T follicular helper cell (primary cell): ENCODE measurements around the gene GPR150.
A peak's percentile ranks its signal among the peaks of the same experiment; 100 is the strongest.
"Not testable (repeated sequence)": the region's sequence is repeated elsewhere in the genome, so short reads cannot be mapped to it uniquely, and the experiment has no call there.

Experiments
- DNase-seq: peaks from one replicate; pipeline ENCODE4 v3.0.0-alpha.2; 2020; ENCODE audit warnings: low read depth

The GPR150 gene

GRCh38 chr5:95624368-95624767, 4.5 kb downstream of the GPR150 start:
- no peak for DNase-seq

- no peak for DNase-seq
Measured at GRCh38 chr5:95626701-95627100, 6.8 kb downstream of the GPR150 start.

- no peak for DNase-seq
Measured at GRCh38 chr5:95627971-95628810, 8.3 kb downstream of the GPR150 start.

- DNase-seq = no peak
Measured at GRCh38 chr5:95628933-95629332, 9.0 kb downstream of the GPR150 start.

- DNase-seq = no peak
Measured at GRCh38 chr5:95630394-95630917, 10.6 kb downstream of the GPR150 start.

- DNase-seq = no peak
Measured at GRCh38 chr5:95631255-95631958, 11.5 kb downstream of the GPR150 start.

- DNase-seq = peak; percentile 59
Measured at GRCh38 chr5:95631991-95632675, 12.2 kb downstream of the GPR150 start.

- not testable (repeated sequence) for DNase-seq
Measured at GRCh38 chr5:95632942-95633341, 13.1 kb downstream of the GPR150 start.

- no peak for DNase-seq
Measured at GRCh38 chr5:95633671-95634070, 13.8 kb downstream of the GPR150 start.

GRCh38 chr5:95634081-95634480, 14.2 kb downstream of the GPR150 start:
- no peak for DNase-seq

GRCh38 chr5:95638632-95639031, 18.7 kb downstream of the GPR150 start:
- no peak for DNase-seq

GRCh38 chr5:95641741-95642220, 21.9 kb downstream of the GPR150 start:
- no peak for DNase-seq

GRCh38 chr5:95643152-95643551, 23.3 kb downstream of the GPR150 start:
- DNase-seq = no peak

- no peak for DNase-seq
Measured at GRCh38 chr5:95644351-95645042, 24.6 kb downstream of the GPR150 start.

GRCh38 chr5:95646226-95646568, 26.3 kb downstream of the GPR150 start:
- not testable (repeated sequence) for DNase-seq

GRCh38 chr5:95646569-95647431, 26.9 kb downstream of the GPR150 start, which contains the start of gene RFESD:
TSS of gene RFESD (plus strand) at chr5:95646777. CDS start at chr5:95652272, 5,495 bp downstream.
- DNase-seq = peak; percentile 85

- no peak for DNase-seq
Measured at GRCh38 chr5:95647886-95648860, 28.3 kb downstream of the GPR150 start.

GRCh38 chr5:95649274-95649673, 29.4 kb downstream of the GPR150 start:
- DNase-seq = no peak

- DNase-seq = no peak
Measured at GRCh38 chr5:95649842-95650620, 30.1 kb downstream of the GPR150 start.
